IMR-90 (cell line): ENCODE results near the gene YTHDF2.

Experiments used
- CHD1 ChIP-seq: IDR thresholded peaks from 2 replicates; pipeline ENCODE4 v1.6.1; 2012; ENCODE audit warnings: low read depth, low read length, improper control_type of control experiment
- FOS ChIP-seq: fragments of 150-350 bp; IDR thresholded peaks from 2 replicates; pipeline ENCODE4 v1.6.1; 2016; ENCODE audit warnings: low read depth, low read length
- MAFK ChIP-seq: IDR thresholded peaks from 2 replicates; pipeline ENCODE4 v1.6.1; 2012; ENCODE audit warnings: low read depth, low read length, improper control_type of control experiment
- MAZ ChIP-seq: IDR thresholded peaks from 2 replicates; pipeline ENCODE4 v1.6.1; 2012; ENCODE audit warnings: low read depth, mild to moderate bottlenecking, low read length, improper control_type of control experiment, moderate library complexity, borderline replicate concordance
- MXI1 ChIP-seq: IDR thresholded peaks from 2 replicates; pipeline ENCODE4 v1.6.1; 2012; ENCODE audit warnings: low read depth, mild to moderate bottlenecking, low read length, moderate library complexity, borderline replicate concordance
- POLR2A ChIP-seq: IDR thresholded peaks from 2 replicates; pipeline ENCODE4 v1.6.1; 2012; ENCODE audit warnings: mild to moderate bottlenecking, low read depth, low read length
- RAD21 ChIP-seq: IDR thresholded peaks from 2 replicates; pipeline ENCODE4 v1.6.1; 2012; ENCODE audit warnings: low read length, improper control_type of control experiment
- RFX5 ChIP-seq: IDR thresholded peaks from 2 replicates; pipeline ENCODE4 v1.8.0; 2012; ENCODE audit warnings: low read depth, mild to moderate bottlenecking, low read length, moderate library complexity
- SMC3 ChIP-seq: fragments of 150-350 bp; IDR thresholded peaks from 2 replicates; pipeline ENCODE4 v1.6.1; 2016; ENCODE audit warnings: low read depth, mild to moderate bottlenecking, antibody characterized with exemption, low read length, moderate library complexity
- TF ChIP-seq, protein P1 (sequence below): conservative IDR thresholded peaks from 2 replicates; pipeline ENCODE4 v1.5.1; 2012; ENCODE audit warnings: mild to moderate bottlenecking, low read depth, low read length, improper control_type of control experiment
- TF ChIP-seq, protein P2 (sequence below): fragments of 150-350 bp; IDR thresholded peaks from 2 replicates; pipeline ENCODE4 v1.6.1; 2017; ENCODE audit warnings: mild to moderate bottlenecking, antibody characterized with exemption, low read length, low read depth

DNA sequence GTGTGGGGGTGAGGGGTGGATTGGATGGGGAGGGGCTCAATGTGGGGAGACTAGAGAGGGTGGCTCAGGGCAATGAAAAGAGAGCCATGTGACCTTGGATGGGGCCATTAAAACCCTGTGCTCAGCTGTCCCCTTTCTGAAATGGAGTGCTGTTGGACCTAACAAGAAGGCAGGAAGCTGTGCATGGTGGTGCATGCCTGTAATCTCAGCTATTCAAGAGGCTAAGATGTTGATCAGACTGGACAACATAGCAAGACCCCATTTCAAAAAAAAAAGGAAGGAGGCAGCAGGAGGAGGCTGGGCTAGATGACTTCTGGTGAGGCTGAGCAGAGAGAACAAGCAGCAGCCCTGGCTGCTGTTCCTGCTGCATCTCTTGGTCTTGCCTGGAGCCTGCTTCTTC is 82.3 kb downstream of the YTHDF2 start:
- TF ChIP-seq RAD21 = no peak
- TF ChIP-seq, protein P1, sequence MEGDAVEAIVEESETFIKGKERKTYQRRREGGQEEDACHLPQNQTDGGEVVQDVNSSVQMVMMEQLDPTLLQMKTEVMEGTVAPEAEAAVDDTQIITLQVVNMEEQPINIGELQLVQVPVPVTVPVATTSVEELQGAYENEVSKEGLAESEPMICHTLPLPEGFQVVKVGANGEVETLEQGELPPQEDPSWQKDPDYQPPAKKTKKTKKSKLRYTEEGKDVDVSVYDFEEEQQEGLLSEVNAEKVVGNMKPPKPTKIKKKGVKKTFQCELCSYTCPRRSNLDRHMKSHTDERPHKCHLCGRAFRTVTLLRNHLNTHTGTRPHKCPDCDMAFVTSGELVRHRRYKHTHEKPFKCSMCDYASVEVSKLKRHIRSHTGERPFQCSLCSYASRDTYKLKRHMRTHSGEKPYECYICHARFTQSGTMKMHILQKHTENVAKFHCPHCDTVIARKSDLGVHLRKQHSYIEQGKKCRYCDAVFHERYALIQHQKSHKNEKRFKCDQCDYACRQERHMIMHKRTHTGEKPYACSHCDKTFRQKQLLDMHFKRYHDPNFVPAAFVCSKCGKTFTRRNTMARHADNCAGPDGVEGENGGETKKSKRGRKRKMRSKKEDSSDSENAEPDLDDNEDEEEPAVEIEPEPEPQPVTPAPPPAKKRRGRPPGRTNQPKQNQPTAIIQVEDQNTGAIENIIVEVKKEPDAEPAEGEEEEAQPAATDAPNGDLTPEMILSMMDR = no peak
- no peak for TF ChIP-seq POLR2A
- TF ChIP-seq MXI1 = no peak
- TF ChIP-seq, protein P2, sequence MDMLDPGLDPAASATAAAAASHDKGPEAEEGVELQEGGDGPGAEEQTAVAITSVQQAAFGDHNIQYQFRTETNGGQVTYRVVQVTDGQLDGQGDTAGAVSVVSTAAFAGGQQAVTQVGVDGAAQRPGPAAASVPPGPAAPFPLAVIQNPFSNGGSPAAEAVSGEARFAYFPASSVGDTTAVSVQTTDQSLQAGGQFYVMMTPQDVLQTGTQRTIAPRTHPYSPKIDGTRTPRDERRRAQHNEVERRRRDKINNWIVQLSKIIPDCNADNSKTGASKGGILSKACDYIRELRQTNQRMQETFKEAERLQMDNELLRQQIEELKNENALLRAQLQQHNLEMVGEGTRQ = no peak
- TF ChIP-seq RFX5 = no peak
- no peak for TF ChIP-seq MAZ
- no peak for TF ChIP-seq FOS
- no peak for TF ChIP-seq MAFK
- no peak for TF ChIP-seq SMC3
- TF ChIP-seq CHD1 = no peak
